Ishikawa (cell line): ENCODE data around the gene FAM237B.

Experiments used
- CEBPB ChIP-seq: IDR thresholded peaks from 2 replicates; pipeline ENCODE4 v1.6.1; 2012
- CREB1 ChIP-seq: IDR thresholded peaks from 2 replicates; pipeline ENCODE4 v1.6.1; 2012; ENCODE audit warnings: low read depth
- EGR1 ChIP-seq: IDR thresholded peaks from 2 replicates; pipeline ENCODE4 v1.6.1; 2012
- FOXM1 ChIP-seq: IDR thresholded peaks from 2 replicates; pipeline ENCODE4 v1.6.1; 2012; ENCODE audit warnings: low read depth, borderline replicate concordance
- MAX ChIP-seq: IDR thresholded peaks from 2 replicates; pipeline ENCODE4 v1.6.1; 2012
- NFIC ChIP-seq: IDR thresholded peaks from 2 replicates; pipeline ENCODE4 v1.6.1; 2012
- RAD21 ChIP-seq: IDR thresholded peaks from 2 replicates; pipeline ENCODE4 v1.6.1; 2012; ENCODE audit warnings: low read depth
- REST ChIP-seq: IDR thresholded peaks from 2 replicates; pipeline ENCODE4 v1.6.1; 2012; ENCODE audit warnings: low read depth, mild to moderate bottlenecking
- TAF1 ChIP-seq: IDR thresholded peaks from 2 replicates; pipeline ENCODE4 v1.6.1; 2012; ENCODE audit warnings: low read depth, mild to moderate bottlenecking
- TCF12 ChIP-seq: IDR thresholded peaks from 2 replicates; pipeline ENCODE4 v1.6.1; 2012; ENCODE audit warnings: low read depth
- TEAD4 ChIP-seq: IDR thresholded peaks from 2 replicates; pipeline ENCODE4 v1.6.1; 2012
- USF1 ChIP-seq: IDR thresholded peaks from 2 replicates; pipeline ENCODE4 v1.6.1; 2012
- YY1 ChIP-seq: IDR thresholded peaks from 2 replicates; pipeline ENCODE4 v1.6.1; 2012; ENCODE audit warnings: low read depth
- ZBTB7A ChIP-seq: IDR thresholded peaks from 2 replicates; pipeline ENCODE4 v1.6.1; 2012; ENCODE audit warnings: low read depth

The FAM237B gene

GRCh38 chr7:90271753-90272152 lies 49.4 kb downstream of the FAM237B start:
- TF ChIP-seq ZBTB7A (no peak), NFIC (no peak), FOXM1 (no peak), CREB1 (no peak), TAF1 (no peak), TEAD4 (no peak), EGR1 (no peak)

- TF ChIP-seq EGR1 (no peak), TEAD4 (no peak), MAX (no peak), TAF1 (no peak), USF1 (no peak), ZBTB7A (no peak), YY1 (no peak), TCF12 (no peak), CREB1 (no peak), NFIC (no peak), RAD21 (no peak), REST (no peak)
Measured at GRCh38 chr7:90270431-90271178, 50.5 kb downstream of the FAM237B start.

GRCh38 chr7:90269163-90269562 lies 51.9 kb downstream of the FAM237B start:
- TF ChIP-seq RAD21 (no peak), CREB1 (no peak), MAX (no peak), EGR1 (no peak), ZBTB7A (no peak), NFIC (no peak), YY1 (no peak), FOXM1 (no peak), TAF1 (no peak), CEBPB (no peak)

- TF ChIP-seq USF1 (no peak), ZBTB7A (no peak), TEAD4 (no peak), EGR1 (no peak), CREB1 (no peak)
Measured at GRCh38 chr7:90267263-90267858, 53.7 kb downstream of the FAM237B start.

- no peak for TF ChIP-seq TCF12
- TF ChIP-seq EGR1 = no peak
- no peak for TF ChIP-seq TEAD4
- no peak for TF ChIP-seq NFIC
- TF ChIP-seq YY1 = no peak
- no peak for TF ChIP-seq FOXM1
- no peak for TF ChIP-seq USF1
Measured at GRCh38 chr7:90266808-90267207, 54.3 kb downstream of the FAM237B start.
